Ishikawa (cell line): ENCODE results near the gene CRABP2.

Experiments
- CEBPB ChIP-seq: IDR thresholded peaks from 2 replicates; pipeline ENCODE4 v1.6.1; 2012
- CREB1 ChIP-seq: IDR thresholded peaks from 2 replicates; pipeline ENCODE4 v1.6.1; 2012; ENCODE audit warnings: low read depth
- EGR1 ChIP-seq: IDR thresholded peaks from 2 replicates; pipeline ENCODE4 v1.6.1; 2012
- EP300 ChIP-seq: IDR thresholded peaks from 2 replicates; pipeline ENCODE4 v1.6.1; 2012; ENCODE audit warnings: borderline replicate concordance
- MAX ChIP-seq: IDR thresholded peaks from 2 replicates; pipeline ENCODE4 v1.6.1; 2012
- NFIC ChIP-seq: IDR thresholded peaks from 2 replicates; pipeline ENCODE4 v1.6.1; 2012
- RAD21 ChIP-seq: IDR thresholded peaks from 2 replicates; pipeline ENCODE4 v1.6.1; 2012; ENCODE audit warnings: low read depth
- REST ChIP-seq: IDR thresholded peaks from 2 replicates; pipeline ENCODE4 v1.6.1; 2012; ENCODE audit warnings: low read depth, mild to moderate bottlenecking
- TAF1 ChIP-seq: IDR thresholded peaks from 2 replicates; pipeline ENCODE4 v1.6.1; 2012; ENCODE audit warnings: low read depth, mild to moderate bottlenecking
- TCF12 ChIP-seq: IDR thresholded peaks from 2 replicates; pipeline ENCODE4 v1.6.1; 2012; ENCODE audit warnings: low read depth
- TEAD4 ChIP-seq: IDR thresholded peaks from 2 replicates; pipeline ENCODE4 v1.6.1; 2012
- TF ChIP-seq, protein P1 (sequence below): IDR thresholded peaks from 2 replicates; pipeline ENCODE4 v1.6.1; 2012

GRCh38 chr1:156663178-156663577 lies 42.2 kb downstream of the CRABP2 start:
- TF ChIP-seq REST (no peak), NFIC (no peak), EP300 (no peak), TCF12 (no peak), RAD21 (no peak), TEAD4 (no peak), MAX (no peak), TAF1 (no peak), EGR1 (no peak), CREB1 (no peak), CEBPB (no peak)
- TF ChIP-seq, protein P1, sequence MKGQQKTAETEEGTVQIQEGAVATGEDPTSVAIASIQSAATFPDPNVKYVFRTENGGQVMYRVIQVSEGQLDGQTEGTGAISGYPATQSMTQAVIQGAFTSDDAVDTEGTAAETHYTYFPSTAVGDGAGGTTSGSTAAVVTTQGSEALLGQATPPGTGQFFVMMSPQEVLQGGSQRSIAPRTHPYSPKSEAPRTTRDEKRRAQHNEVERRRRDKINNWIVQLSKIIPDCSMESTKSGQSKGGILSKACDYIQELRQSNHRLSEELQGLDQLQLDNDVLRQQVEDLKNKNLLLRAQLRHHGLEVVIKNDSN = no peak
